OCI-LY7 (cell line): Measurements from ENCODE around the gene NDRG2. TPM values are rescaled to one million over a fixed set of nuclear protein-coding genes. Genes with fewer than 3 reads are reported as not detected.

Experiments
- Bru-seq: library from RNA; stranded (reverse); fragments of 400-500 nt; gene quantifications from one replicate; lab custom pipeline; 2021; lab: Mats Ljungman, UMichigan
- BruChase-seq, 2 experiments: library from RNA; stranded (reverse); fragments of 400-500 nt; gene quantifications; one replicate each; lab custom pipeline; 2021; lab: Mats Ljungman, UMichigan
- BruUV-seq: library from RNA; stranded (reverse); fragments of 400-500 nt; replicated peaks from 2 replicates; lab custom pipeline; 2021; lab: Mats Ljungman, UMichigan
- CTCF ChIA-PET: fragments of 300-600 bp; sonication (Branson Sonifier 250); formaldehyde crosslinking; loops from one replicate; lab custom pipeline; 2022; ENCODE audit warnings: antibody characterized with exemption; ENCODE audit not compliant: unreplicated experiment; lab: Charles Lee
- POLR2A ChIA-PET: fragments of 300-600 bp; sonication (Branson Sonifier 250); formaldehyde crosslinking; loops from one replicate; lab custom pipeline; 2022; ENCODE audit warnings: antibody characterized with exemption; lab: Charles Lee
- DNase-seq: peaks from one replicate; pipeline ENCODE4 v3.0.0-alpha.2; 2015; ENCODE audit warnings: low spot score
- H2AFZ ChIP-seq: fragments of 200-600 bp; sonication (generic), shearing (Covaris generic); 2 replicates; pipeline ENCODE4 v1.6.1; 2014; ENCODE audit warnings: mild to moderate bottlenecking, antibody characterized with exemption, low read length, moderate library complexity
- H3K27ac ChIP-seq: fragments of 200-600 bp; sonication (generic); 2 replicates; pipeline ENCODE4 v1.5.1; 2014; ENCODE audit warnings: mixed run types, low read depth, mild to moderate bottlenecking, moderate library complexity, low read length, inconsistent platforms; ENCODE audit not compliant: poor library complexity, severe bottlenecking
- H3K36me3 ChIP-seq: fragments of 200-600 bp; sonication (generic); 2 replicates; pipeline ENCODE4 v1.6.1; 2014; ENCODE audit warnings: mild to moderate bottlenecking, antibody characterized with exemption, low read length, moderate library complexity, mixed read lengths; ENCODE audit not compliant: insufficient read depth
- H3K4me1 ChIP-seq: fragments of 200-600 bp; sonication (generic); 2 replicates; pipeline ENCODE4 v1.5.1; 2014; ENCODE audit warnings: mild to moderate bottlenecking, low read length; ENCODE audit not compliant: insufficient read depth, poor library complexity, severe bottlenecking
- H3K4me2 ChIP-seq: fragments of 200-600 bp; sonication (generic); 2 replicates; pipeline ENCODE4 v1.6.1; 2014; ENCODE audit warnings: mild to moderate bottlenecking, low read length
- H3K4me3 ChIP-seq: fragments of 200-600 bp; sonication (generic); 2 replicates; pipeline ENCODE4 v1.5.1; 2014; ENCODE audit warnings: mild to moderate bottlenecking, low read depth, low read length; ENCODE audit not compliant: poor library complexity, severe bottlenecking
- H3K79me2 ChIP-seq: fragments of 200-600 bp; sonication (generic); 2 replicates; pipeline ENCODE4 v1.6.1; 2016; ENCODE audit warnings: low read depth, mild to moderate bottlenecking, low read length, moderate library complexity, mixed read lengths; ENCODE audit not compliant: insufficient read depth
- H3K9me2 ChIP-seq: fragments of 200-600 bp; sonication (generic); 2 replicates; pipeline ENCODE4 v1.6.1; 2016; ENCODE audit warnings: mild to moderate bottlenecking, low read length, mixed read lengths; ENCODE audit not compliant: insufficient read depth
- H3K9me3 ChIP-seq: fragments of 200-600 bp; sonication (generic); 2 replicates; pipeline ENCODE4 v1.6.1; 2014; ENCODE audit warnings: mild to moderate bottlenecking, mixed run types, low read length, mixed read lengths
- H4K20me1 ChIP-seq: fragments of 200-600 bp; sonication (generic); 2 replicates; pipeline ENCODE4 v1.6.1; 2014; ENCODE audit warnings: mild to moderate bottlenecking, antibody characterized with exemption, low read length, moderate library complexity, mixed read lengths; ENCODE audit not compliant: insufficient read depth
- EZH2phosphoT487 ChIP-seq: fragments of 200-600 bp; sonication (generic); IDR thresholded peaks from 2 replicates; pipeline ENCODE4 v1.6.1; 2018; ENCODE audit warnings: low read depth, borderline replicate concordance, mild to moderate bottlenecking, mixed run types, antibody characterized with exemption, low read length, moderate library complexity, mixed read lengths
- intact Hi-C: fragments of 100-400 bp; cut with micrococcal nuclease; formaldehyde crosslinking; loops from one replicate; pipeline ENCODE4 v1.10.0; 2022; ENCODE audit not compliant: unreplicated experiment
- long read RNA-seq: library from polyadenylated mRNA; stranded (forward); transcript quantifications from one replicate; pipeline ENCODE4 v2.0.0, GENCODE V29; 2022
- total RNA-seq, 2 experiments: library from RNA; depleted of rRNA in 1 of 2; stranded (reverse); fragments of >200 nt in 1 of 2; shearing (Covaris generic) in 1 of 2; gene quantifications; 2 replicates each; pipeline ENCODE4 v1.2.3, GENCODE V29; 2014 to 2022
- TF ChIP-seq, protein P1 (sequence below): fragments of 200-600 bp; sonication (generic); conservative IDR thresholded peaks from 2 replicates; pipeline ENCODE4 v1.5.1; 2014; ENCODE audit warnings: mild to moderate bottlenecking, antibody characterized with exemption, low read length, moderate library complexity, mixed read lengths

The NDRG2 gene
- not detected in 2 replicates for total RNA-seq (2014; rRNA removed; shearing (Covaris generic))
- total RNA-seq (2022) = not detected in 2 replicates
- Bru-seq, nascent RNA = percentile 14 among the genes with signal in this experiment
- BruChase-seq, experiment 1, labeled RNA remaining after a 6-hour chase = percentile 9 among the genes with signal in this experiment
- BruChase-seq, experiment 2, labeled RNA remaining after a 2-hour chase = percentile 7 among the genes with signal in this experiment
- long read RNA-seq = 0 reads

DNA sequence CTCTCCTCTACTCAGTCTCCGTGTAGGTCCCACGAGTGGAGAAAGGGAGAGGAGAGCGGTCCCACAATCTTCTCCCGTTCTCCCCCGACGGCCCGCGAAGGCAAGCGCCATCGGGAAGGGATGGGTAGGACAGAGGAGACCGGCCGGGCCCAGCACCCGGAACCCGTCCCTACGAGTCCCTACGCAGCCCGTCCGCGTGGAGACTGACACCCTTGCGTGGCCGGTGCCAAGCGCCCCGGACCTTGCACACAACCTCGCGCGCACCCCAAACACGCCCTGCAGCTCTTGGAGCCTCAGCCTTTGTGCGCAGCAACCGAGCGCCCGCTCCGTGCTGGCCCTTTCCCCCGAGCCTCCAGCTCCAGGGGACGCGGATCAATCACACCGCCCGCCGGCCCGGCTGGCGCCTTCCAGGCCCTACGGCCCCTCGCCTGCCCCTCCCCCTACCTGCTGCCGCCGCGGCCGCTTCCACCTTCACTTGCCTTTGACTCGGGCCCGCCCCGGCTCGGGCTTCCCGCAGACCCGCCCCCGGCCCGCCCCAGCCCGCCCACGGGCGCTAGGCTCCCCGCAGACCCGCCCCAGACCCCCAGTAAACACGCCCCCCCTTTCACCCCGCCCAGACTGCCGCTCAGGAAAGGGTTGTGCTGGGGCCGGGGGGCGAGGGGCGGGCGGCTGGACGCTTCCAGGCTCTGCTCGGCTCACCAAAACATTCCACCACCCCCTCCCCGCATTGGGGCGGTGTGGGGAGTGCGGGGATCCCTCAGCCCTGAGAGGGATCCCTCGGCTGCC is at the start of gene NDRG2:
NDRG2 (minus strand) TSS at position 477 of the 786 bp plus-strand sequence. CDS start 1,746 bp downstream, outside the sequence.
- no peak within 1 kb of the TSS; the same call in 1 of the 2 replicates for H3K4me2 ChIP-seq
- ChIA-PET CTCF (no interaction called here), POLR2A (no interaction called here)
- no peaks in the 10 kb centered on the region for H3K9me3 ChIP-seq
- no peak for DNase-seq
- H3K9me2 ChIP-seq = no peaks in the 10 kb centered on the region
- intact Hi-C loops = no loop called here
- H3K4me1 ChIP-seq = no peaks in the 10 kb centered on the region
- H3K27ac ChIP-seq = no peak within 1 kb of the TSS
- TF ChIP-seq, protein P1, sequence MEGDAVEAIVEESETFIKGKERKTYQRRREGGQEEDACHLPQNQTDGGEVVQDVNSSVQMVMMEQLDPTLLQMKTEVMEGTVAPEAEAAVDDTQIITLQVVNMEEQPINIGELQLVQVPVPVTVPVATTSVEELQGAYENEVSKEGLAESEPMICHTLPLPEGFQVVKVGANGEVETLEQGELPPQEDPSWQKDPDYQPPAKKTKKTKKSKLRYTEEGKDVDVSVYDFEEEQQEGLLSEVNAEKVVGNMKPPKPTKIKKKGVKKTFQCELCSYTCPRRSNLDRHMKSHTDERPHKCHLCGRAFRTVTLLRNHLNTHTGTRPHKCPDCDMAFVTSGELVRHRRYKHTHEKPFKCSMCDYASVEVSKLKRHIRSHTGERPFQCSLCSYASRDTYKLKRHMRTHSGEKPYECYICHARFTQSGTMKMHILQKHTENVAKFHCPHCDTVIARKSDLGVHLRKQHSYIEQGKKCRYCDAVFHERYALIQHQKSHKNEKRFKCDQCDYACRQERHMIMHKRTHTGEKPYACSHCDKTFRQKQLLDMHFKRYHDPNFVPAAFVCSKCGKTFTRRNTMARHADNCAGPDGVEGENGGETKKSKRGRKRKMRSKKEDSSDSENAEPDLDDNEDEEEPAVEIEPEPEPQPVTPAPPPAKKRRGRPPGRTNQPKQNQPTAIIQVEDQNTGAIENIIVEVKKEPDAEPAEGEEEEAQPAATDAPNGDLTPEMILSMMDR = no peak
- H4K20me1 ChIP-seq = no peaks in the 10 kb centered on the region
- no peaks in the 10 kb centered on the region for H3K79me2 ChIP-seq
- H3K36me3 ChIP-seq = no peaks in the 10 kb centered on the region
- no peak within 1 kb of the TSS for H2AFZ ChIP-seq
- BruUV-seq = no TSS peak
- H3K4me3 ChIP-seq = no peak within 1 kb of the TSS

GRCh38 chr14:21073921-21074320 is 49.1 kb upstream of the NDRG2 start:
- ChIA-PET CTCF (no interaction called here), POLR2A (no interaction called here)
- no peaks in the 10 kb centered on the region for H4K20me1 ChIP-seq
- H3K9me2 ChIP-seq = no peaks in the 10 kb centered on the region
- no peak overlapping the region for H3K27ac ChIP-seq
- H3K36me3 ChIP-seq = no peaks in the 10 kb centered on the region
- TF ChIP-seq EZH2phosphoT487 = no peak
- TF ChIP-seq, protein P1 = no peak
- H3K4me1 ChIP-seq = peaks cover 36% of the 10 kb centered on the region
- intact Hi-C loops = no loop called here
- H3K79me2 ChIP-seq = no peaks in the 10 kb centered on the region
- H3K4me2 ChIP-seq = no peak overlapping the region
- DNase-seq = no peak
- H3K4me3 ChIP-seq = no peak overlapping the region
- H3K9me3 ChIP-seq = no peaks in the 10 kb centered on the region
- no TSS peak for BruUV-seq
- H2AFZ ChIP-seq = no peak overlapping the region
